K562 (cell line): Measurements from ENCODE around the gene GRAMD2B. TPM values are rescaled to one million over a fixed set of nuclear protein-coding genes. Genes with fewer than 3 reads are reported as not detected.

ENCODE experiments used
- ARID1B ChIP-seq: fragments of 450-650 bp; IDR thresholded peaks from 2 replicates; pipeline ENCODE4 v1.6.1; 2016; ENCODE audit warnings: antibody characterized with exemption, mild to moderate bottlenecking, inconsistent platforms
- CBFA2T2 ChIP-seq: fragments of 450-650 bp; conservative IDR thresholded peaks from 2 replicates; pipeline ENCODE4 v1.6.1; 2017; ENCODE audit warnings: mild to moderate bottlenecking
- CBFA2T3 ChIP-seq: fragments of 450-650 bp; IDR thresholded peaks from 2 replicates; pipeline ENCODE4 v1.6.1; 2017
- CREB1 ChIP-seq, 2 experiments: sonication (generic) in 1 of 2; formaldehyde crosslinking in 1 of 2; IDR thresholded peaks; 2 replicates each; pipeline versions ENCODE4 v1.6.1 to v1.8.0; 2012 to 2022; ENCODE audit warnings: inconsistent platforms in 1 of 2, mild to moderate bottlenecking in 1 of 2, missing genetic modification reagents in 1 of 2, moderate library complexity in 1 of 2
- CREM ChIP-seq: IDR thresholded peaks from 2 replicates; pipeline ENCODE4 v1.6.1; 2014; ENCODE audit warnings: antibody characterized with exemption, low read depth
- EHMT2 ChIP-seq: fragments of 450-650 bp; IDR thresholded peaks from 2 replicates; pipeline ENCODE4 v1.6.1; 2018; ENCODE audit warnings: antibody characterized with exemption
- ETV5 ChIP-seq: sonication (generic); formaldehyde crosslinking; IDR thresholded peaks from 2 replicates; pipeline ENCODE4 v1.4.0; 2020; ENCODE audit warnings: low read depth, mild to moderate bottlenecking, missing genetic modification reagents
- FOXA1 ChIP-seq: fragments of 450-650 bp; IDR thresholded peaks from 2 replicates; pipeline ENCODE4 v1.6.1; 2016; ENCODE audit warnings: mild to moderate bottlenecking, borderline replicate concordance
- FOXK2 ChIP-seq, 2 experiments: fragments of 450-650 bp; IDR thresholded peaks in 1 of 2; conservative IDR thresholded peaks in 1 of 2; 2 replicates each; pipeline ENCODE4 v1.6.1; 2016; ENCODE audit warnings: low read depth in 2 of 2, mild to moderate bottlenecking in 1 of 2
- GTF2F1 ChIP-seq: IDR thresholded peaks from 2 replicates; pipeline ENCODE4 v1.6.1; 2011; ENCODE audit warnings: low read depth, low read length, improper control_type of control experiment
- HDAC2 ChIP-seq: fragments of 450-650 bp; IDR thresholded peaks from 2 replicates; pipeline ENCODE4 v1.6.1; 2016; ENCODE audit warnings: mild to moderate bottlenecking
- ILK ChIP-seq: fragments of 450-650 bp; IDR thresholded peaks from 2 replicates; pipeline ENCODE4 v1.6.1; 2016; ENCODE audit warnings: missing genetic modification characterization, low read depth, mild to moderate bottlenecking, missing compliant biosample characterization, moderate library complexity, borderline replicate concordance
- KLF16 ChIP-seq: IDR thresholded peaks from 2 replicates; pipeline ENCODE4 v1.6.1; 2016; ENCODE audit warnings: antibody characterized with exemption
- NBN ChIP-seq: fragments of 450-650 bp; IDR thresholded peaks from 2 replicates; pipeline ENCODE4 v1.6.1; 2016; ENCODE audit warnings: low read depth, mild to moderate bottlenecking
- PATZ1 ChIP-seq: fragments of 250-450 bp; sonication (Bioruptor Pico); IDR thresholded peaks from 2 replicates; pipeline ENCODE4 v1.5.0; 2020; ENCODE audit warnings: mild to moderate bottlenecking, borderline replicate concordance
- RCOR1 ChIP-seq, 2 experiments: IDR thresholded peaks; 2 replicates each; pipeline ENCODE4 v1.6.1; 2012; ENCODE audit warnings: low read depth in 2 of 2, low read length in 2 of 2, borderline replicate concordance in 1 of 2, improper control_type of control experiment in 1 of 2
- SMAD1 ChIP-seq: fragments of 150-350 bp; IDR thresholded peaks from 2 replicates; pipeline ENCODE4 v1.6.1; 2014; ENCODE audit warnings: low read length, low read depth; ENCODE audit not compliant: partially characterized antibody
- SMARCA4 ChIP-seq: fragments of 450-650 bp; IDR thresholded peaks from 2 replicates; pipeline ENCODE4 v1.6.1; 2016
- SMARCE1 ChIP-seq: fragments of 450-650 bp; IDR thresholded peaks from 2 replicates; pipeline ENCODE4 v1.7.1; 2016; ENCODE audit warnings: mild to moderate bottlenecking
- SP2 ChIP-seq: IDR thresholded peaks from 2 replicates; pipeline ENCODE4 v1.6.1; 2011; ENCODE audit warnings: mild to moderate bottlenecking, low read depth, low read length, moderate library complexity; ENCODE audit not compliant: poor library complexity, severe bottlenecking; ENCODE audit errors: extremely low read depth
- ZBTB33 ChIP-seq: sonication (generic); formaldehyde crosslinking; IDR thresholded peaks from 2 replicates; pipeline ENCODE4 v1.8.1; 2023; ENCODE audit warnings: mild to moderate bottlenecking, missing genetic modification reagents
- ZNF592 ChIP-seq: fragments of 450-650 bp; IDR thresholded peaks from 2 replicates; pipeline ENCODE4 v1.6.1; 2017; ENCODE audit warnings: antibody characterized with exemption, mild to moderate bottlenecking
- polyA plus RNA-seq, 8 experiments: library from polyadenylated mRNA; depleted of rRNA in 4 of 8; stranded (reverse) in 5 of 8; unstranded in 3 of 8; fragments of >200 nt; fragmentation: Nextera tagmentation in 2 of 8; fragmentation: Illumina TruSeq in 1 of 8; extraction: Ambion mirVana in 2 of 8; extraction: Trizol in 1 of 8; gene quantifications; 2 replicates each; pipeline versions ENCODE4 v1.2.1 to v1.2.3, GENCODE V29; 2011 to 2014; ENCODE audit warnings: inconsistent platforms in 1 of 8, missing spikeins in 1 of 8
- total RNA-seq, 7 experiments: library from RNA; depleted of rRNA in 6 of 7; stranded (reverse); fragments of >200 nt in 6 of 7; fragmentation: Illumina TruSeq in 2 of 7; extraction: Trizol in 2 of 7; gene quantifications; 2 replicates each; pipeline versions ENCODE4 v1.2.1 to v1.2.3, GENCODE V29; 2011 to 2021; ENCODE audit warnings: low replicate concordance in 1 of 7

Gene GRAMD2B
- total and polyA plus RNA-seq, 9 of the 15 experiments (the other 6 are each of a cell fraction or from before 2014, with no cell fraction given) = 0.32 to 4.2 (median 1.4) TPM

- TF ChIP-seq RCOR1 (IDR thresholded peaks at IDR 0.05; ENCODE audit: borderline replicate concordance in 1 of 2, low read depth in 2 of 2, low read length in 2 of 2) = peak in 1 of 2 experiments; percentile 31; a peak in 1 of 4 replicates
- peak; percentile 70 for TF ChIP-seq KLF16
- peak; percentile 21; the same call in 1 of the 2 replicates for TF ChIP-seq HDAC2
- peak; percentile 78; the same call in 1 of the 2 replicates for TF ChIP-seq SMARCE1
- peak; percentile 42; the same call in 1 of the 2 replicates for TF ChIP-seq CREB1 (IDR thresholded peaks at IDR 0.05)
- no peak for TF ChIP-seq CREB1 (CRISPR knock-in tag; IDR thresholded peaks at IDR 0.05)
- 0 out of 2 replicates have a peak, but pooled peaks have one; percentile 21 for TF ChIP-seq ZBTB33
- peak; percentile 95 for TF ChIP-seq CBFA2T3
- TF ChIP-seq FOXA1 = no peak
- no peak for TF ChIP-seq SP2
- no peak for TF ChIP-seq ILK (tag)
- TF ChIP-seq SMARCA4 = peak; percentile 84
- TF ChIP-seq SMAD1 = peak; percentile 67
- 0 out of 2 replicates have a peak, but pooled peaks have one; percentile 24 for TF ChIP-seq CREM
- peak; percentile 91 for TF ChIP-seq CBFA2T2
- peak; percentile 34 to 41; a peak in 2 of 4 replicates for TF ChIP-seq FOXK2 (conservative IDR thresholded peaks at IDR 0.05 in 1 of 2, IDR thresholded peaks at IDR 0.05 in 1 of 2; ENCODE audit: low read depth in 2 of 2)
- TF ChIP-seq ETV5 (CRISPR knock-in tag) = peak; percentile 74; the same call in 1 of the 2 replicates
- peak; percentile 58 for TF ChIP-seq ZNF592
- TF ChIP-seq EHMT2 = peak; percentile 33; the same call in 1 of the 2 replicates
- no peak for TF ChIP-seq GTF2F1
- TF ChIP-seq ARID1B = peak; percentile 91
- TF ChIP-seq NBN = no peak
- TF ChIP-seq PATZ1 (CRISPR knock-in tag) = no peak
These were observed 108.4 kb downstream of the GRAMD2B start (continued) for GRCh38 chr5:126531543-126532120.
